GM13976 (cell line): ENCODE measurements around the gene POM121L2.

Source experiments
- DNase-seq: peaks from one replicate; pipeline ENCODE4 v3.0.0; 2012; ENCODE audit warnings: low spot score
- in situ Hi-C: fragments of 300-500 bp; cut with MboI; formaldehyde crosslinking; loops from one replicate; pipeline ENCODE4 v1.12.0; 2022; ENCODE audit warnings: low sequenced_read_pairs, mixed read lengths, inconsistent platforms; ENCODE audit not compliant: unreplicated experiment
- TF ChIP-seq, protein P1 (sequence below): IDR thresholded peaks from 2 replicates; pipeline ENCODE4 v1.5.1; 2012; ENCODE audit warnings: borderline replicate concordance, mild to moderate bottlenecking; ENCODE audit not compliant: insufficient read depth; ENCODE audit errors: extremely low read depth, missing control alignments, control extremely low read depth

POM121L2 gene

DNA sequence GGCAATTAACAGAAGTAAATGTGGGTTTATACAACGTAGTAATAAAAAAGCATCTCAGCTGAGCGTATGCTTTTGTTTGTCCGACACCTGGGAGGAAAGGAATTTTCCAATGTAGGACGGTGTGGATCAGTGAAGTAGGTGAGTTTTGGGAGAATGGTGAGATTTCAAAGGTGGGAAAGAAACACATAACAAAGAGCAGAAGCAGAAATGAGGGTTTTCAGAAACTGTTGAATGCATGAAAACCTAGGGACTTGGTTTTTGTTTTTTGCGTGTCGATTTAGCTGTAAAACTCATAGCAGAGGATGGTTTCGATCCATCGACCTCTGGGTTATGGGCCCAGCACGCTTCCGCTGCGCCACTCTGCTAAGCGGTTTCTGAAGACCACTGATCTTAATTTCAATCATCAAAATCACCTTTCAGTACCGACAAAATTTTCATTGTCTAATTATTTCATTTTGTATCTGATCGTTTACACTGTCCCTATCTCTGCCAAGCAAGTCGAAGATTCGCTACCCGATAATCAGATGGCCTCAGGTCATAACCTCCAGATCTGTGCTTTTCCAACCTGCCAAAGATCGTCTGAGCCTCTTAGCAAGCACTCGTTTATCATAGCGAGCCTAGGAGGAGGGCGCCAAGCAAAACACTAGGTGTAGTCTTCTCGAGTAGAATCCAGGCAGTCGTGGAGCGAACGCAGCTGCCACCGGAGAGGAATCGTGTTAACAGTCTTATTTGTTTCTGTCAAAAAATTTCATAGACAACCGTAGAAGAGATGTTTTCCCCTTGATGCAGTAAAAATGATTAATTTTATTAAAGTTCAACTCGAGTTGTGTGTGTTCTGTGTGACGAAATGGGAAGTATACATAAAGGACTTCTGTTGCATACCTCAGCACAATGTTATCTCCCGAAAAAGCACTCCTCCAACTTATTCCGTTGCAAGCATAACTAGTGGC, 20.9 kb upstream of the POM121L2 start:
- peak; percentile 63 for DNase-seq
- TF ChIP-seq, protein P1, sequence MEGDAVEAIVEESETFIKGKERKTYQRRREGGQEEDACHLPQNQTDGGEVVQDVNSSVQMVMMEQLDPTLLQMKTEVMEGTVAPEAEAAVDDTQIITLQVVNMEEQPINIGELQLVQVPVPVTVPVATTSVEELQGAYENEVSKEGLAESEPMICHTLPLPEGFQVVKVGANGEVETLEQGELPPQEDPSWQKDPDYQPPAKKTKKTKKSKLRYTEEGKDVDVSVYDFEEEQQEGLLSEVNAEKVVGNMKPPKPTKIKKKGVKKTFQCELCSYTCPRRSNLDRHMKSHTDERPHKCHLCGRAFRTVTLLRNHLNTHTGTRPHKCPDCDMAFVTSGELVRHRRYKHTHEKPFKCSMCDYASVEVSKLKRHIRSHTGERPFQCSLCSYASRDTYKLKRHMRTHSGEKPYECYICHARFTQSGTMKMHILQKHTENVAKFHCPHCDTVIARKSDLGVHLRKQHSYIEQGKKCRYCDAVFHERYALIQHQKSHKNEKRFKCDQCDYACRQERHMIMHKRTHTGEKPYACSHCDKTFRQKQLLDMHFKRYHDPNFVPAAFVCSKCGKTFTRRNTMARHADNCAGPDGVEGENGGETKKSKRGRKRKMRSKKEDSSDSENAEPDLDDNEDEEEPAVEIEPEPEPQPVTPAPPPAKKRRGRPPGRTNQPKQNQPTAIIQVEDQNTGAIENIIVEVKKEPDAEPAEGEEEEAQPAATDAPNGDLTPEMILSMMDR: no peak
- in situ Hi-C loops: no loop called here

DNA sequence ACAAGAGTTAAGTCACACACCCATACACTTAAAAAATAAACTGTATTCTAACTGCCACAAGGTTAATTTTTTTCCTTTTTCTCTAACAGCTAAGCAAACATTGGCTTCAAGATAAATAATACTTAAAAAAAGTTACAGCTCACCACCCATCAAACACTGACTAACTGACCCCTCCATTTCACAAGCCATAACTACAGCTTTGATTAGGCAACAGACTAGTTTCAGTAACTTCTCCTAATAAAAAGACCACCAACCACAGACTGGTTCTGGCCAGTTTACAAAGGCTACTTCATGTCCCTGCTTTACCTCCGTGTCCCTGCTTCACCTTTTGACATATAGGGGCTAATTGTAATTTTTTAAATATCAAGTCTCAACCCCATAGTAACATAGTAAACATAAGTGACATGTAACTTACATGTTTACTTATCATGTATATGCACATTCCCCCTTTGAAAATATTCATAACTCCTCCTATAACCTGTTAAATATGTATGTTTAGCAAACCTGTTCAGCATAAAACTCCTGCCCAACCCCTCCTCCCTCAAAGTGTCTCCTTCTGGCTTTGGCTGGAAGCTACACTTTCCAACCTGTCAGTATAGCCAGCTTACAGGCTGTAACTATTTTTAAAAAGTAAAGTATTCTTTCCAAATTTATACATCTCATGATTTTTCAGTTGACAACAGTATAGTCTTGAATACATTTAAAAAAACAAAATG, 15.1 kb upstream of the POM121L2 start:
- TF ChIP-seq, protein P1: no peak
- in situ Hi-C loops: no loop called here
- no peak for DNase-seq

DNA sequence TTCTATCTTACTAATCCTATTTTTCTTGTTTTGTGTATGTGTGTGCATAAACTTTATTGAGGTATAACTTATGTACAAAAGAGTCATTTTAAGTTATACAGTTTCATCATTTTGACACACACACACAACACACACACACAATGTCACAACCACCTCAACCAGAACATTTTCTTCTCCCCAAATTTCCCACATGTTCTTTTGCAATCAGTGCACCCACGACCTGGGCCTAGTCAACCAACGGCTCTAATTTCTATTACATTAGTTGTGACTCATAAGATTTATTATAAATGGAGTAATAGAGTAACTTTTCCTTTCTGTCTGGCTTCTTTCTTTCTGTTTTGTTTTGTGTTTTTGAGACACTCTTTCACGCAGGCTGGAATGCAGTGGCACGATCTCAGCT, 9.8 kb upstream of the POM121L2 start:
- no peak for DNase-seq
- in situ Hi-C loops: no loop called here
- TF ChIP-seq, protein P1: no peak

DNA sequence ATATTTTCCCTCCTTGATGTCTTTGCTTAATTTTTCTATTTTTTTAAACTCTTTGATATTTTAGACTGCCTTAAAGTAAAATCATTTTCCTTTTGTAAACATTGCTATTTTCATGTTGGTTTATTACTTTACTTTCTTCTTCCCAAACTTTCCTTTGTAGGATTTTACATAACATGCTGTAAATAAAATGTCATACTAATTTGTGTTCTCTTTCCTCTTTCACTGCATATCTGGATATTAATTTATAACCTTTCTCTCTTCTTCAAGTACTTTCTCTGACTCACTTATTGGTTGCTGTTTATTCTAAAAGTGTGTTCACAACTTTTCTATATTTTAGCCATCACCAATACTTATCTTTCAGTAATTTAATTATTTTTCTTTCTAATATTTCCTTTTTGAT, 9.3 kb upstream of the POM121L2 start:
- in situ Hi-C loops: no loop called here
- no peak for DNase-seq
- TF ChIP-seq, protein P1: no peak

DNA sequence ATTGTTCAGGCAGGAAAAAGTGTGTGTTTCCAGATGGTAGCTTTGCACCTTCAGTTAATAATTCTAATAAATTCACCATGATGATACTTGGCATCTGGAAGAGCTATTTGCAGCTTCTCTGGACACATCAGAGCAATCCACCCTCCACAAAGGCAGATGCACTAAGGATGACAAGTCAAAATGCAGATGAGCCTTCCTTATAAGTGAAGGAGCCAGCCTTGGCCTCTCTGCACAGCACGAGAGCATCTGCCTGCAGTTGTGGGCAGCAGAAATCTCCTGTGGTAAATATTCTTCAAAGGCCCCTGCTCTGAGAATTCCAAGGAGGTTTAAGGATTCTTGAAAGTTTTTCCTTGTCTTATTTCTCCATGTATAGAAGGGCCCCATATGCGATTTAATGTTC, 6.9 kb upstream of the POM121L2 start:
- no peak for DNase-seq
- in situ Hi-C loops: no loop called here
- TF ChIP-seq, protein P1: no peak

DNA sequence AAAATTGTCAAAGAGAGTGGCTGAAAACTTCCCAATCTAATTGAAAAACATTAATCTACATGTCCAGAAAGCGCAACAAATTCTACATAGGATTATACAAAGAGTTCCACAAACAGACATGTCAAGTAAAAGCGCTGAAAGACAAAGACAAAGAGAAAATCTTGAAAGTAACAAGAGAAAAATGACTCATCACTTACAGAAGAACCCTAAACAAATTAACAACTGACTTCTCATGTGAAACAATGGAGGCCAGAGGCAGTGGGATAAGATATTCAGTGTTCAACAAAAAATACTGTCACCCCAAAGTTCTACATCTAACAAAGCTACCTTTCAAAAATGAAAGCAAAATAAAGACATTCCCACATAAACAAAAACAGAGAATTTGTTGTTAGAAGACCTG, 2.0 kb upstream of the POM121L2 start:
- TF ChIP-seq, protein P1: no peak
- in situ Hi-C loops: no loop called here
- DNase-seq: no peak
